Natural killer cell (primary cell): Measurements from ENCODE around the gene SPSB3. TPM values are rescaled to one million over a fixed set of nuclear protein-coding genes. Genes with fewer than 3 reads are reported as not detected.

ENCODE experiments used
- ATAC-seq, 3 donors: fragments of 150-1000 bp in 2 of 3; fragments of 200-7000 bp in 1 of 3; cut with Tn5 transposase; 1 replicate in 1 of 3; 2 replicates in 2 of 3; pipeline ENCODE4 v1.10.0; 2021; ENCODE audit warnings: mild to moderate bottlenecking in 2 of 3, moderate library complexity in 2 of 3
- DNase-seq, 2 donors: peaks; one replicate each; pipeline versions ENCODE4 v3.0.0 to v3.0.0-alpha.2; 2013 to 2021; ENCODE audit warnings: mixed read lengths in 1 of 2
- H3K27ac ChIP-seq: one replicate; pipeline ENCODE4 v1.5.1; 2013; ENCODE audit warnings: mild to moderate bottlenecking, low read length
- H3K27me3 ChIP-seq: one replicate; pipeline ENCODE4 v1.6.1; 2013; ENCODE audit warnings: low read length; ENCODE audit not compliant: control insufficient read depth, insufficient read depth
- H3K36me3 ChIP-seq: one replicate; pipeline ENCODE4 v1.6.1; 2013; ENCODE audit warnings: low read length; ENCODE audit not compliant: control insufficient read depth, insufficient read depth
- H3K4me1 ChIP-seq: one replicate; pipeline ENCODE4 v1.6.1; 2013; ENCODE audit warnings: low read length; ENCODE audit not compliant: control insufficient read depth, insufficient read depth
- H3K4me3 ChIP-seq: one replicate; pipeline ENCODE4 v1.5.1; 2013; ENCODE audit warnings: low read length
- H3K9me3 ChIP-seq: one replicate; pipeline ENCODE4 v1.6.1; 2013; ENCODE audit warnings: low read length; ENCODE audit not compliant: control insufficient read depth, insufficient read depth
- H3K27ac Mint-ChIP-seq, 2 donors: one replicate each; pipeline ENCODE4 v1.8.0; 2022; ENCODE audit warnings: mild to moderate bottlenecking in 2 of 2, mixed read lengths in 2 of 2, moderate library complexity in 1 of 2
- H3K27me3 Mint-ChIP-seq, 2 donors: one replicate each; pipeline ENCODE4 v1.8.0; 2022; ENCODE audit warnings: low read depth in 2 of 2, mixed read lengths in 2 of 2
- H3K36me3 Mint-ChIP-seq: one replicate; pipeline ENCODE4 v1.8.0; 2022; ENCODE audit warnings: mixed read lengths
- H3K4me1 Mint-ChIP-seq, 2 donors: one replicate each; pipeline ENCODE4 v1.8.0; 2022; ENCODE audit warnings: mixed read lengths in 2 of 2
- H3K4me3 Mint-ChIP-seq: one replicate; pipeline ENCODE4 v1.8.0; 2022; ENCODE audit warnings: mild to moderate bottlenecking, moderate library complexity, mixed read lengths
- H3K9me3 Mint-ChIP-seq, 2 donors: one replicate each; pipeline ENCODE4 v1.8.0; 2022; ENCODE audit warnings: mixed read lengths in 2 of 2
- CTCF ChIP-seq: fragments of 200-600 bp; IDR thresholded peaks from one replicate; pipeline ENCODE4 v1.8.0; 2022; ENCODE audit warnings: antibody characterized with exemption
- WGBS: methylation state at CpG from one replicate; pipeline ENCODE4 v1.1.7; 2013; ENCODE audit warnings: missing lambda C conversion rate; ENCODE audit not compliant: insufficient coverage; 5-methylcytosine and 5-hydroxymethylcytosine counted together
- intact Hi-C: fragments of 100-400 bp; cut with micrococcal nuclease; formaldehyde crosslinking; loops from one replicate; pipeline ENCODE4 v1.14.2; 2022
- total RNA-seq, 4 donors: library from RNA; stranded (reverse); fragments of 120-200 nt in 1 of 4; gene quantifications; one replicate each; pipeline versions ENCODE4 v1.2.3 to v1.2.4, GENCODE V29; 2013 to 2022

Gene SPSB3
- total RNA-seq, 3 donors from 2014 or later (not counting 1 experiment from before 2014, with no cell fraction given): 100 to 122 (median 110) TPM

- no peaks in the 10 kb centered on the region for H3K4me1 ChIP-seq
- Mint-ChIP-seq H3K27me3 (no peaks in the 10 kb centered on the region), H3K27ac (no peak overlapping the region), H3K4me3 (no peak overlapping the region), H3K4me1 (peaks cover 7% of the 10 kb centered on the region in 2 donors), H3K9me3 (no peaks in the 10 kb centered on the region), H3K36me3 (peaks cover 5% of the 10 kb centered on the region)
- H3K9me3 ChIP-seq: no peaks in the 10 kb centered on the region
- WGBS: 97% methylated on average over 29 of the region's 29 CpGs
- intact Hi-C loops: no loop called here
- ATAC-seq: no peak
- TF ChIP-seq CTCF: no peak
- no peaks in the 10 kb centered on the region for H3K27me3 ChIP-seq
- no peak overlapping the region for H3K4me3 ChIP-seq
- H3K27ac ChIP-seq: no peak overlapping the region
- no peak for DNase-seq
- H3K36me3 ChIP-seq: peaks cover 59% of the 10 kb centered on the region
Measured at GRCh38 chr16:1745900-1746692, 36.3 kb downstream of the SPSB3 start.

GRCh38 chr16:1745181-1745899 is 37.0 kb downstream of the SPSB3 start:
- no peak for TF ChIP-seq CTCF
- Histone ChIP-seq H3K4me1 (no peaks in the 10 kb centered on the region), H3K4me3 (no peak overlapping the region), H3K9me3 (no peaks in the 10 kb centered on the region), H3K27ac (no peak overlapping the region), H3K36me3 (peaks cover 60% of the 10 kb centered on the region), H3K27me3 (no peaks in the 10 kb centered on the region)
- no peaks in the 10 kb centered on the region for H3K27me3 Mint-ChIP-seq
- no peak for DNase-seq
- intact Hi-C loops: no loop called here
- 94% methylated on average over 25 of the region's 25 CpGs for WGBS
- H3K4me1 Mint-ChIP-seq: peaks cover 7% of the 10 kb centered on the region in 2 donors
- peaks cover 5% of the 10 kb centered on the region for H3K36me3 Mint-ChIP-seq
- peak overlapping the region in 1 of 2 donors; percentile 32 for H3K27ac Mint-ChIP-seq
- ATAC-seq: no peak
- H3K9me3 Mint-ChIP-seq: no peaks in the 10 kb centered on the region
- no peak overlapping the region for H3K4me3 Mint-ChIP-seq

GRCh38 chr16:1744338-1744840 is 38.0 kb downstream of the SPSB3 start:
- Histone ChIP-seq H3K27me3 (no peaks in the 10 kb centered on the region), H3K36me3 (peaks cover 55% of the 10 kb centered on the region), H3K4me1 (no peaks in the 10 kb centered on the region), H3K4me3 (no peak overlapping the region), H3K27ac (no peak overlapping the region), H3K9me3 (no peaks in the 10 kb centered on the region)
- Mint-ChIP-seq H3K9me3 (no peaks in the 10 kb centered on the region), H3K27ac (peak overlapping the region in 1 of 2 donors; percentile 32), H3K4me3 (no peak overlapping the region), H3K4me1 (peaks cover 7% of the 10 kb centered on the region in 2 donors), H3K36me3 (peaks cover 5% of the 10 kb centered on the region), H3K27me3 (no peaks in the 10 kb centered on the region)
- TF ChIP-seq CTCF: no peak
- DNase-seq: no peak
- ATAC-seq: no peak
- intact Hi-C loops: no loop called here
- WGBS: 95% methylated on average over 19 of the region's 24 CpGs
